Liver (tissue), 9 donors: Measurements from ENCODE around the gene CNST. TPM values are rescaled to one million over a fixed set of nuclear protein-coding genes. Genes with fewer than 3 reads are reported as not detected.

Source experiments
- DNase-seq: peaks from one replicate; pipeline ENCODE4 v3.0.0-alpha.2; 2017; ENCODE audit warnings: low spot score
- H3K27ac ChIP-seq, 2 donors: one replicate each; pipeline ENCODE4 v1.7.0; 2013; ENCODE audit warnings: inconsistent platforms in 2 of 2, low read length in 2 of 2, control low read depth in 1 of 2, low read depth in 1 of 2, mild to moderate bottlenecking in 1 of 2
- H3K27me3 ChIP-seq, 4 donors: one replicate each; pipeline versions ENCODE4 v1.6.1 to v1.7.0; 2013; ENCODE audit warnings: low read length in 3 of 4, inconsistent platforms in 1 of 4, mild to moderate bottlenecking in 1 of 4, moderate library complexity in 1 of 4; ENCODE audit not compliant: control insufficient read depth in 4 of 4, insufficient read depth in 4 of 4
- H3K36me3 ChIP-seq, 4 donors: one replicate each; pipeline versions ENCODE4 v1.6.1 to v1.7.0; 2013; ENCODE audit warnings: low read length in 3 of 4, mild to moderate bottlenecking in 3 of 4, low read depth in 1 of 4, moderate library complexity in 1 of 4; ENCODE audit not compliant: control insufficient read depth in 4 of 4, insufficient read depth in 3 of 4
- H3K4me1 ChIP-seq, 4 donors: one replicate each; pipeline versions ENCODE4 v1.6.1 to v1.7.0; 2013; ENCODE audit warnings: low read length in 3 of 4, mild to moderate bottlenecking in 3 of 4, moderate library complexity in 1 of 4; ENCODE audit not compliant: control insufficient read depth in 4 of 4, insufficient read depth in 4 of 4
- H3K4me3 ChIP-seq, 3 donors: one replicate each; pipeline versions ENCODE4 v1.6.1 to v1.7.0; 2013; ENCODE audit warnings: low read length in 3 of 3, control low read depth in 1 of 3, low read depth in 1 of 3, mild to moderate bottlenecking in 1 of 3
- H3K9ac ChIP-seq, 2 donors: one replicate each; pipeline ENCODE4 v1.7.0; 2013; ENCODE audit warnings: low read length in 2 of 2, mild to moderate bottlenecking in 2 of 2, moderate library complexity in 2 of 2, control low read depth in 1 of 2, low read depth in 1 of 2
- H3K9me3 ChIP-seq, 4 donors: one replicate each; pipeline versions ENCODE4 v1.6.1 to v1.7.0; 2013; ENCODE audit warnings: low read length in 3 of 4; ENCODE audit not compliant: control insufficient read depth in 4 of 4
- CTCF ChIP-seq: fragments of 150-350 bp; IDR thresholded peaks from 2 replicates; pipeline ENCODE4 v1.5.1; 2017; ENCODE audit warnings: improper control_type of control experiment, low read depth, low read length; ENCODE audit not compliant: missing input control
- EGR1 ChIP-seq, 2 donors: IDR thresholded peaks; 2 replicates each; pipeline ENCODE4 v1.6.1; 2016 to 2018; ENCODE audit warnings: antibody characterized with exemption in 2 of 2, low read depth in 2 of 2
- FOXA1 ChIP-seq: IDR thresholded peaks from 2 replicates; pipeline ENCODE4 v1.6.1; 2016; ENCODE audit warnings: antibody characterized with exemption
- FOXA2 ChIP-seq: IDR thresholded peaks from 2 replicates; pipeline ENCODE4 v1.6.1; 2016; ENCODE audit warnings: antibody characterized with exemption
- GABPA ChIP-seq, 2 donors: IDR thresholded peaks in 1 of 2; conservative IDR thresholded peaks in 1 of 2; 2 replicates each; pipeline ENCODE4 v1.6.1; 2016; ENCODE audit warnings: antibody characterized with exemption in 2 of 2, mild to moderate bottlenecking in 1 of 2, moderate library complexity in 1 of 2
- HNF4A ChIP-seq, 2 donors: conservative IDR thresholded peaks; 2 replicates each; pipeline ENCODE4 v1.6.1; 2016; ENCODE audit warnings: antibody characterized with exemption in 2 of 2, mild to moderate bottlenecking in 2 of 2
- HNF4G ChIP-seq: IDR thresholded peaks from 2 replicates; pipeline ENCODE4 v1.6.1; 2016; ENCODE audit warnings: antibody characterized with exemption
- JUND ChIP-seq, 2 donors: IDR thresholded peaks; 2 replicates each; pipeline ENCODE4 v1.6.1; 2016; ENCODE audit warnings: antibody characterized with exemption in 2 of 2
- NR2F2 ChIP-seq: IDR thresholded peaks from 2 replicates; pipeline ENCODE4 v1.6.1; 2016; ENCODE audit warnings: antibody characterized with exemption
- RXRA ChIP-seq, 2 donors: IDR thresholded peaks; 2 replicates each; pipeline ENCODE4 v1.6.1; 2017 to 2018; ENCODE audit warnings: antibody characterized with exemption in 2 of 2, mild to moderate bottlenecking in 1 of 2
- SP1 ChIP-seq: IDR thresholded peaks from 2 replicates; pipeline ENCODE4 v1.6.1; 2018; ENCODE audit warnings: antibody characterized with exemption, mild to moderate bottlenecking
- TAF1 ChIP-seq: conservative IDR thresholded peaks from 2 replicates; pipeline ENCODE4 v1.6.1; 2016; ENCODE audit warnings: antibody characterized with exemption, mild to moderate bottlenecking
- YY1 ChIP-seq: IDR thresholded peaks from 2 replicates; pipeline ENCODE4 v1.6.1; 2016; ENCODE audit warnings: antibody characterized with exemption, mild to moderate bottlenecking
- ZBTB33 ChIP-seq: IDR thresholded peaks from 2 replicates; pipeline ENCODE4 v1.6.1; 2016; ENCODE audit warnings: antibody characterized with exemption
- WGBS: extraction: QIAGEN DNeasy Blood & Tissue Kit; methylation state at CpG from one replicate; pipeline ENCODE4 v1.1.7; 2013; 5-methylcytosine and 5-hydroxymethylcytosine counted together
- polyA plus RNA-seq, 2 donors: library from polyadenylated mRNA; stranded (reverse) in 1 of 2; unstranded in 1 of 2; fragments of 200-250 nt in 1 of 2; fragments of >200 nt in 1 of 2; fragmentation: Nextera tagmentation in 1 of 2; extraction: Ambion mirVana in 1 of 2; gene quantifications; one replicate each; pipeline versions ENCODE4 v1.2.1 to v1.2.3, GENCODE V29; 2013 to 2015
- total RNA-seq, 2 donors: library from RNA; depleted of rRNA; stranded (reverse); fragments of >200 nt; gene quantifications; one replicate each; pipeline ENCODE4 v1.2.3, GENCODE V29; 2014
- TF ChIP-seq, protein P1 (sequence below): IDR thresholded peaks from 2 replicates; pipeline ENCODE4 v1.6.1; 2016; ENCODE audit warnings: antibody characterized with exemption
- TF ChIP-seq, protein P2 (sequence below): IDR thresholded peaks from 2 replicates; pipeline ENCODE4 v1.6.1; 2016; ENCODE audit warnings: antibody characterized with exemption, mild to moderate bottlenecking
- TF ChIP-seq, protein P3 (sequence below): IDR thresholded peaks from 2 replicates; pipeline ENCODE4 v1.6.1; 2016; ENCODE audit warnings: antibody characterized with exemption
- donor health status: healthy.
- donor health status: healthy.
- donor health status: healthy.
- donor health status: healthy.
- donor health status: healthy.

The CNST gene
- total and polyA plus RNA-seq, 4 donors = 6.1 to 36.3 (median 12.1) TPM

DNA sequence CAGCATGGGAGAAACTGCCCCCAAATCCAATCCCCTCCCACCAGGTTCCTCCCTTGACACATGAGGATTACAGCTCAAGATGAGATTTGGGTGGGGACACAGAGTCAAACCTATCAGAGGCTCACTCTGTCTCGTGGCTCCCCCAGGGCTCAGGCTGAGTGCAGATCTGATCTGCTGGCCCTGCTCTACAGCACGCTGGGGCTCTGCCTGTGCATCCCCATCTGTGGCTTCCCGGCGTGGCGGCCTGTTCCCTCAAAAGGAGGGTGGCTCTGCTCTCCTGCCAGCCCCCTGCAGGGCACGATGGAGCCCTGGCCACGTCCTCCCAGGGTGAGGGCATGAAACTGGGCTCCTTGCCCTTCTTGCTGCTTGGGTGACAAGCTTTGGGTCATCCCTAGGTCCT lies 39.3 kb upstream of the CNST start:
- Histone ChIP-seq H3K27ac (no peak overlapping the region), H3K4me1 (no peaks in the 10 kb centered on the region), H3K4me3 (no peak overlapping the region), H3K9ac (no peak overlapping the region), H3K27me3 (no peaks in the 10 kb centered on the region), H3K9me3 (peaks cover 0 to 10% (median 5%) of the 10 kb centered on the region in 4 donors), H3K36me3 (no peaks in the 10 kb centered on the region)
- DNase-seq = no peak
- TF ChIP-seq, protein P1, sequence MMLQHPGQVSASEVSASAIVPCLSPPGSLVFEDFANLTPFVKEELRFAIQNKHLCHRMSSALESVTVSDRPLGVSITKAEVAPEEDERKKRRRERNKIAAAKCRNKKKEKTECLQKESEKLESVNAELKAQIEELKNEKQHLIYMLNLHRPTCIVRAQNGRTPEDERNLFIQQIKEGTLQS = no peak
- TF ChIP-seq JUND (IDR thresholded peaks at IDR 0.05) = no peak
- 84% methylated on average over 7 of the region's 7 CpGs for WGBS

GRCh38 chr1:246527402-246528088 lies 38.7 kb upstream of the CNST start:
- Histone ChIP-seq H3K36me3 (no peaks in the 10 kb centered on the region), H3K4me1 (no peaks in the 10 kb centered on the region), H3K9ac (no peak overlapping the region), H3K27me3 (no peaks in the 10 kb centered on the region), H3K27ac (no peak overlapping the region), H3K9me3 (peaks cover 0 to 15% (median 6%) of the 10 kb centered on the region in 4 donors), H3K4me3 (no peak overlapping the region)
- TF ChIP-seq TAF1 (no peak), SP1 (no peak), GABPA (IDR thresholded peaks at IDR 0.05 in 1 of 2, conservative IDR thresholded peaks at IDR 0.05 in 1 of 2) (no peak)
- DNase-seq = no peak
- 51% methylated on average over 5 of the region's 5 CpGs for WGBS

GRCh38 chr1:246528933-246529731 lies 37.1 kb upstream of the CNST start:
- Histone ChIP-seq H3K27ac (no peak overlapping the region), H3K27me3 (no peaks in the 10 kb centered on the region), H3K4me1 (no peaks in the 10 kb centered on the region), H3K4me3 (no peak overlapping the region), H3K9me3 (peaks cover 0 to 16% (median 6%) of the 10 kb centered on the region in 4 donors), H3K36me3 (no peaks in the 10 kb centered on the region), H3K9ac (no peak overlapping the region)
- WGBS = 77% methylated on average over 8 of the region's 8 CpGs
- TF ChIP-seq NR2F2 = no peak
- no peak for TF ChIP-seq CTCF
- TF ChIP-seq TAF1 = no peak
- no peak for TF ChIP-seq RXRA (IDR thresholded peaks at IDR 0.05)
- TF ChIP-seq, protein P1 = no peak
- TF ChIP-seq FOXA2 = no peak
- no peak for TF ChIP-seq JUND (IDR thresholded peaks at IDR 0.05)
- no peak for TF ChIP-seq EGR1 (IDR thresholded peaks at IDR 0.05; ENCODE audit: low read depth in 2 of 2)
- no peak for TF ChIP-seq YY1
- TF ChIP-seq HNF4A (conservative IDR thresholded peaks at IDR 0.05) = no peak
- TF ChIP-seq, protein P2, sequence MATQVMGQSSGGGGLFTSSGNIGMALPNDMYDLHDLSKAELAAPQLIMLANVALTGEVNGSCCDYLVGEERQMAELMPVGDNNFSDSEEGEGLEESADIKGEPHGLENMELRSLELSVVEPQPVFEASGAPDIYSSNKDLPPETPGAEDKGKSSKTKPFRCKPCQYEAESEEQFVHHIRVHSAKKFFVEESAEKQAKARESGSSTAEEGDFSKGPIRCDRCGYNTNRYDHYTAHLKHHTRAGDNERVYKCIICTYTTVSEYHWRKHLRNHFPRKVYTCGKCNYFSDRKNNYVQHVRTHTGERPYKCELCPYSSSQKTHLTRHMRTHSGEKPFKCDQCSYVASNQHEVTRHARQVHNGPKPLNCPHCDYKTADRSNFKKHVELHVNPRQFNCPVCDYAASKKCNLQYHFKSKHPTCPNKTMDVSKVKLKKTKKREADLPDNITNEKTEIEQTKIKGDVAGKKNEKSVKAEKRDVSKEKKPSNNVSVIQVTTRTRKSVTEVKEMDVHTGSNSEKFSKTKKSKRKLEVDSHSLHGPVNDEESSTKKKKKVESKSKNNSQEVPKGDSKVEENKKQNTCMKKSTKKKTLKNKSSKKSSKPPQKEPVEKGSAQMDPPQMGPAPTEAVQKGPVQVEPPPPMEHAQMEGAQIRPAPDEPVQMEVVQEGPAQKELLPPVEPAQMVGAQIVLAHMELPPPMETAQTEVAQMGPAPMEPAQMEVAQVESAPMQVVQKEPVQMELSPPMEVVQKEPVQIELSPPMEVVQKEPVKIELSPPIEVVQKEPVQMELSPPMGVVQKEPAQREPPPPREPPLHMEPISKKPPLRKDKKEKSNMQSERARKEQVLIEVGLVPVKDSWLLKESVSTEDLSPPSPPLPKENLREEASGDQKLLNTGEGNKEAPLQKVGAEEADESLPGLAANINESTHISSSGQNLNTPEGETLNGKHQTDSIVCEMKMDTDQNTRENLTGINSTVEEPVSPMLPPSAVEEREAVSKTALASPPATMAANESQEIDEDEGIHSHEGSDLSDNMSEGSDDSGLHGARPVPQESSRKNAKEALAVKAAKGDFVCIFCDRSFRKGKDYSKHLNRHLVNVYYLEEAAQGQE = no peak
- TF ChIP-seq ZBTB33 = no peak
- no peak for TF ChIP-seq GABPA (IDR thresholded peaks at IDR 0.05 in 1 of 2, conservative IDR thresholded peaks at IDR 0.05 in 1 of 2)
- no peak for TF ChIP-seq FOXA1
- TF ChIP-seq, protein P3, sequence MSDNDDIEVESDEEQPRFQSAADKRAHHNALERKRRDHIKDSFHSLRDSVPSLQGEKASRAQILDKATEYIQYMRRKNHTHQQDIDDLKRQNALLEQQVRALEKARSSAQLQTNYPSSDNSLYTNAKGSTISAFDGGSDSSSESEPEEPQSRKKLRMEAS = no peak
- no peak for TF ChIP-seq SP1
- TF ChIP-seq HNF4G = no peak
- DNase-seq = no peak
